ENCODE data around the gene ZNF324.
"Not testable (repeated sequence)": the region's sequence is repeated elsewhere in the genome, so short reads cannot be mapped to it uniquely, and the experiment has no call there.

Gene ZNF324

GRCh38 chr19:58469241-58470013, 2.5 kb downstream of the ZNF324 start:
- H3K9ac ChIP-seq (ENCODE audit: low read depth, low read length, poor library complexity, severe bottlenecking) = peak overlapping the region; percentile 80
- no peaks in the 10 kb centered on the region for H3F3A ChIP-seq (ENCODE audit: low read depth)
- peaks cover 20% of the 10 kb centered on the region for H3K79me2 ChIP-seq (ENCODE audit: insufficient read depth, low read length)
- no peak overlapping the region for H3K4me3 ChIP-seq (ENCODE audit: low read length, poor library complexity, severe bottlenecking)
- no peak for TF ChIP-seq EZH2phosphoT487 (IDR thresholded peaks at IDR 0.05; ENCODE audit: borderline replicate concordance)
- TF ChIP-seq, protein P1, sequence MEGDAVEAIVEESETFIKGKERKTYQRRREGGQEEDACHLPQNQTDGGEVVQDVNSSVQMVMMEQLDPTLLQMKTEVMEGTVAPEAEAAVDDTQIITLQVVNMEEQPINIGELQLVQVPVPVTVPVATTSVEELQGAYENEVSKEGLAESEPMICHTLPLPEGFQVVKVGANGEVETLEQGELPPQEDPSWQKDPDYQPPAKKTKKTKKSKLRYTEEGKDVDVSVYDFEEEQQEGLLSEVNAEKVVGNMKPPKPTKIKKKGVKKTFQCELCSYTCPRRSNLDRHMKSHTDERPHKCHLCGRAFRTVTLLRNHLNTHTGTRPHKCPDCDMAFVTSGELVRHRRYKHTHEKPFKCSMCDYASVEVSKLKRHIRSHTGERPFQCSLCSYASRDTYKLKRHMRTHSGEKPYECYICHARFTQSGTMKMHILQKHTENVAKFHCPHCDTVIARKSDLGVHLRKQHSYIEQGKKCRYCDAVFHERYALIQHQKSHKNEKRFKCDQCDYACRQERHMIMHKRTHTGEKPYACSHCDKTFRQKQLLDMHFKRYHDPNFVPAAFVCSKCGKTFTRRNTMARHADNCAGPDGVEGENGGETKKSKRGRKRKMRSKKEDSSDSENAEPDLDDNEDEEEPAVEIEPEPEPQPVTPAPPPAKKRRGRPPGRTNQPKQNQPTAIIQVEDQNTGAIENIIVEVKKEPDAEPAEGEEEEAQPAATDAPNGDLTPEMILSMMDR (conservative IDR thresholded peaks at IDR 0.05; ENCODE audit: low read length) = no peak
- H3K9me2 ChIP-seq (replicated peaks; ENCODE audit: low read depth, low read length) = no peaks in the 10 kb centered on the region
- H3K27me3 ChIP-seq (ENCODE audit: insufficient read depth, low read length, poor library complexity, severe bottlenecking) = no peaks in the 10 kb centered on the region
- peak overlapping the region; percentile 100 for H3K4me2 ChIP-seq (ENCODE audit: low read depth, low read length, poor library complexity, severe bottlenecking)
- no peak overlapping the region for H2AFZ ChIP-seq (ENCODE audit: low read length)
- peaks cover 12% of the 10 kb centered on the region; the same call in 1 of the 2 replicates for H3K36me3 ChIP-seq (ENCODE audit: insufficient read depth, low read length)
- H3K4me1 ChIP-seq (ENCODE audit: insufficient read depth, low read length, poor library complexity, severe bottlenecking) = peaks cover 10% of the 10 kb centered on the region
- no peaks in the 10 kb centered on the region for H3K9me3 ChIP-seq (ENCODE audit: insufficient read depth, low read depth, low read length)
- peaks cover 8% of the 10 kb centered on the region for H4K20me1 ChIP-seq (ENCODE audit: insufficient read depth, low read length, poor library complexity, severe bottlenecking)

DNA sequence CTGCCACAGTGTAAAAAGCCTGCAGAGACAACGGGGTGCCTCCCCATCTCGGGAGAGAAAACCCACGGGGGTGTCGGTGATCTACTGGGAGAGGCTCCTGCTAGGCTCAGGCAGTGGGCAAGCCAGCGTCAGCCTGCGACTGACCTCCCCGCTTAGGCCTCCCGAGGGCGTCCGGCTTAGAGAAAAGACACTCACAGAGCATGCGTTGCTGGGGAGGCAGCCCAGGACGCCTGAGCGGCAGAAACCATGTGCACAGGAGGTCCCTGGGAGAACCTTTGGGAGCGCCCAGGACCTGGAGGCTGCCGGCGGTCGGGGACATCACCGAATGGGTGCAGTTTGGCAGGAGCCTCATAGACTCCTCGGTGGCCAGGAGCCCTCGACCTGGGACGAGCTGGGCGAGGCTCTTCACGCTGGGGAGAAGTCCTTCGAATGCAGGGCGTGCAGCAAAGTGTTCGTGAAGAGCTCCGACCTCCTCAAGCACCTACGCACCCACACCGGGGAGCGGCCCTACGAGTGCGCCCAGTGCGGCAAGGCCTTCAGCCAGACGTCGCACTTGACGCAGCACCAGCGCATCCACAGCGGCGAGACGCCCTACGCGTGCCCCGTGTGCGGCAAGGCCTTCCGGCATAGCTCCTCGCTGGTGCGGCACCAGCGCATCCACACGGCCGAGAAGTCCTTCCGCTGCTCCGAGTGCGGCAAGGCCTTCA, 4.1 kb downstream of the ZNF324 start:
- H3K36me3 ChIP-seq (ENCODE audit: insufficient read depth, low read length) = peaks cover 12% of the 10 kb centered on the region; the same call in 1 of the 2 replicates
- not testable (repeated sequence) for H3F3A ChIP-seq (ENCODE audit: low read depth); H4K20me1 ChIP-seq (ENCODE audit: insufficient read depth, low read length, poor library complexity, severe bottlenecking); H3K27me3 ChIP-seq (ENCODE audit: insufficient read depth, low read length, poor library complexity, severe bottlenecking); H2AFZ ChIP-seq (ENCODE audit: low read length); H3K9me2 ChIP-seq (replicated peaks; ENCODE audit: low read depth, low read length); H3K4me3 ChIP-seq (ENCODE audit: low read length, poor library complexity, severe bottlenecking); H3K9me3 ChIP-seq (ENCODE audit: insufficient read depth, low read depth, low read length); H3K4me2 ChIP-seq (ENCODE audit: low read depth, low read length, poor library complexity, severe bottlenecking); H3K9ac ChIP-seq (ENCODE audit: low read depth, low read length, poor library complexity, severe bottlenecking)
- H3K4me1 ChIP-seq (ENCODE audit: insufficient read depth, low read length, poor library complexity, severe bottlenecking) = peaks cover 20% of the 10 kb centered on the region
- H3K79me2 ChIP-seq (ENCODE audit: insufficient read depth, low read length) = peaks cover 20% of the 10 kb centered on the region

- peaks cover 12% of the 10 kb centered on the region; the same call in 1 of the 2 replicates for H3K36me3 ChIP-seq (ENCODE audit: insufficient read depth, low read length)
- no peaks in the 10 kb centered on the region for H3K27me3 ChIP-seq (ENCODE audit: insufficient read depth, low read length, poor library complexity, severe bottlenecking)
- no peaks in the 10 kb centered on the region for H3K9me2 ChIP-seq (replicated peaks; ENCODE audit: low read depth, low read length)
- H3K4me1 ChIP-seq (ENCODE audit: insufficient read depth, low read length, poor library complexity, severe bottlenecking) = peaks cover 21% of the 10 kb centered on the region
- no peaks in the 10 kb centered on the region for H3K9me3 ChIP-seq (ENCODE audit: insufficient read depth, low read depth, low read length)
- H3K9ac ChIP-seq (ENCODE audit: low read depth, low read length, poor library complexity, severe bottlenecking) = no peak overlapping the region
- H3K4me3 ChIP-seq (ENCODE audit: low read length, poor library complexity, severe bottlenecking) = no peak overlapping the region
- H4K20me1 ChIP-seq (ENCODE audit: insufficient read depth, low read length, poor library complexity, severe bottlenecking) = peaks cover 8% of the 10 kb centered on the region
- TF ChIP-seq EZH2phosphoT487 (IDR thresholded peaks at IDR 0.05; ENCODE audit: borderline replicate concordance) = no peak
- TF ChIP-seq, protein P1 (conservative IDR thresholded peaks at IDR 0.05; ENCODE audit: low read length) = no peak
- H3K79me2 ChIP-seq (ENCODE audit: insufficient read depth, low read length) = peaks cover 20% of the 10 kb centered on the region
- H3F3A ChIP-seq (ENCODE audit: low read depth) = no peaks in the 10 kb centered on the region
- H3K4me2 ChIP-seq (ENCODE audit: low read depth, low read length, poor library complexity, severe bottlenecking) = no peak overlapping the region
- no peak overlapping the region for H2AFZ ChIP-seq (ENCODE audit: low read length)
Observed at GRCh38 chr19:58471736-58472135, 4.9 kb downstream of the ZNF324 start.
